NCI-H2227 (cell line): ENCODE results near the gene MMUT.
"Not testable (repeated sequence)": the region's sequence is repeated elsewhere in the genome, so short reads cannot be mapped to it uniquely, and the experiment has no call there.

Source experiments
- DNase-seq: peaks from one replicate; lab custom pipeline; 2025; ENCODE audit not compliant: unreplicated experiment; lab: John Stamatoyannopoulos, UW

Gene MMUT

DNA sequence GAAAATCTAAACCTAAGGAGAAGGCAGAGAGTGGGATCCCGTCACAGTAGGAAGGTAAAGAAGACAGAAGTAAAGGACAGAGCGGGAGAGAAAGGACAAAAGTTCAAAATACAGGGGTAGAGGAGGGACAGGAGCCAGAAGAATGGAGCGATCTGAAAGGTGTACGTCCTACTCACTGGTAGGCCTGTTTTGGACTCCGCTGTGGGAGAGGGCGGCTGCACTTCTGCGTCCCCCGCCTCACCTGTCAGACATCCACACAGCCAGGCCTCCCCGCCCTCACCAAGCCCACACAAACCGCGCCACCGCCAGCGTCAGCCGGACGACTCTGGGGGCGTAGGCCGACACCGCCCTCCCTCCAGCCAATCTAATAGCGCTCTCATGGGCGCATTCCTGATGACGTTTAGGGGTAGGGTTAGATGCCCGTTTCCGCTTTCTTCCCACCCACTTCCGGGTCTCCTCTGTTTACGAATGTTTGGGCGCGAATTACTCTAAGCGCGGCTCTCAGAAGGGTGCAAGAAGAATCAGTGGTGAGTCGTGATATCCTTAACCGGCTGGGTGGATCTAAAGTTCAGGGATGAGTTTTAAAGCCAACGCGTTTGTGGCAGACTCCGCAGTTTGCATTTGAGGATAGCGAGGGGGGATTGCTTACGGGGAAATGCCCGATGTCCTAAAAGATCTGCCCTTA, at the start of gene MMUT, which contains the start of gene CENPQ:
Gene MMUT, minus strand, starts transcription at position 327 of the 685 bp plus-strand sequence. CDS start 3,787 bp downstream, outside the sequence.
Gene CENPQ, plus strand, starts transcription at position 444 of the 685 bp plus-strand sequence. CDS start 6,807 bp downstream, outside the sequence.
- DNase-seq: peak; percentile 92

DNA sequence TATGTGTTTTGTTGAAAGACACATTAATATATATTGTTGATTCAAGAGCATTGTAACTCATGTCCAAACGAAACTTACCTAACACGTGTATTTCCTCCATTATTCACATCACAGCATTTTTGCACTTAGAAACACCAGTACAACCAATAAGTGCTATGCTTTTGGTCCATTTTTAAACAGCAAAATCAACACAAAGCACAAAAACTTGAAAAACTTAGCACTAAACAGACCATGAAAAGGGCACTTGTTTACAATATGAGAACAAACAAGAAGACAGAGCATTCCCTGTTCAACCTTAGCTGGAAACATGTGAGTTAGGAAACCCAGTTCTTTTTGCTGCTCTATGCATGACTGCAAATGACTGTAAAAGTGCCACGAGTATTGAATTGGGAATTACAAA, 46.3 kb upstream of the MMUT start:
- DNase-seq: no peak

DNA sequence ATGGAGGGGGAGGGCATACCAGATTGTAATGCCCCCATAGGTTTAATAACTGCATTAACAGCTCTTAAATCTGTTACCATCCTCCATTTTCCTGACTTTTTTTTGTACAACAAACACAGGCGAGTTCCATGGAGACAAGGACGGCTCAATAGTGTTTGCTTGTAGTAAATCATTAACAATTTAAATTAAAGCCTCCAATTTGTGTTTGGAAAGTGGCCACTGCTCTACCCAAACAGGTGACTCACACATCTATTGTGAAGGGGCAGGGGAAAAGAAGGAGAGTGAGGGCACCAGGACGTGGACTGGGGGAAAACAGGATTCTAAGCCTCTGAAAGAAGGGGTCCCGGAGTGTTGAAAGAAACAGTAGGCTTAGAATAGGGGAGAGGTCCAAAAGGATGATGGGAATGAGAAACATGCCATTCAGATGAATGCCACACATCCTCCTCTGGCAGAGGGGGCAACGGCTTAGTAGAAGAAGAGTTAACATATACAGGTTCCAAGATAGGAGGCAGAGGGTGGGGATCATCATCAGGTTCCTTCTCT, 43.6 kb upstream of the MMUT start:
- DNase-seq: no peak

DNA sequence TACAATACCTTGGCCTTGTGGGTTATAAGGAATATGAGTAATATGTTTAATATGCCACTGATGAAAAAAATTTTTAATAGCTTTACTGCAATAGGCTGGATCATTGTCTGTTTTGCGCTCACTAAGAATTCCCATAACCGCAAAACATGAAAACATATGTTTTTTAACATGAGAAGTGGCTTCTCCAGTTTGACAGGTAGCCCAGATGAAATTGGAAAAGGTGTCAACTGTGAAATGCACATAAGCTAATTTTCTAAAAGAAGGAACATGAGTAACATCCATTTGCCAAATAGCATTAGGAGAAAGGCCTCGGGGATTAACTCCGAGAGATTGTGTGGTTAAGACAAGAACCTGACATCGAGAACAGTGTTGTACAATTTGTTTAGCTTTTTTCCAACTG, 41.6 kb upstream of the MMUT start:
- no peak for DNase-seq

DNA sequence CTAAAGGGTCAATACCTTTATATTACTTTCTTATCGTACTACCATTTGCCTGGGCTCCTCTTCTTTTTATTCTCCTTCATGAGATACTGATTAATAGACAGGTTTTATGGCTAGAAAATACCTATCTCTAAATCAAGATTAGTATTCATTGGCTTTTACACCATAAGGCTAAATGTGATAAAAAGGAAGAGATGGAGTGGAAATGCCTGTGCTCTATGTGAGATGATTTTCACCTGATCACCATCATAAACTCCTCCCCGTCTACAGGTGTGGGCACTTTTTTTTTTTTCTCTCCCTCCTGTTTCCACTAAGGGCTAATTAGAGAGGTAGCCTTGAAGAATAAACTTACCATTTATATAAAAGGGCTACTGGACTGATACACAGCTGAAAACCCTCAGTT, 36.6 kb upstream of the MMUT start, which contains the start of gene GLYATL3:
Gene GLYATL3, plus strand, starts transcription at position 301 of the 400 bp plus-strand sequence. CDS start 12,068 bp downstream, outside the sequence.
- no peak for DNase-seq

DNA sequence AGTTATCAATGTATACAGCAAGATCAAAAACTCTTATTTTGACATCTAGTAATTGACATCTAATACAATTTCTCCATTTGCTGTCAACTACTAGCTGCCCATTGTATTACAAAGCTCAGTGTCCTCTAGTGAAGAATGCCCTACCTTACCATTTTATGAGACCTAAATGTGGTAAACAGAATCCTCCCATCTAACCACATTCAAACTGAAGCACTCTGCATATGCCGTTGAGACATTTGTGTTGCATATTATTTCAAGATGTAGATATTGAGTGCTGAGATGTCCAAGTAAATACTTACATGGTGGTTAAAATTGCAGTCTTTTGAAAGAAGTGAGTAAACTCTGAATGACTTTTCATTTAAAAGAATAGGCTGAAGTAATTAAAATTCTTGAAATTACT, 36.1 kb upstream of the MMUT start:
- DNase-seq: no peak

DNA sequence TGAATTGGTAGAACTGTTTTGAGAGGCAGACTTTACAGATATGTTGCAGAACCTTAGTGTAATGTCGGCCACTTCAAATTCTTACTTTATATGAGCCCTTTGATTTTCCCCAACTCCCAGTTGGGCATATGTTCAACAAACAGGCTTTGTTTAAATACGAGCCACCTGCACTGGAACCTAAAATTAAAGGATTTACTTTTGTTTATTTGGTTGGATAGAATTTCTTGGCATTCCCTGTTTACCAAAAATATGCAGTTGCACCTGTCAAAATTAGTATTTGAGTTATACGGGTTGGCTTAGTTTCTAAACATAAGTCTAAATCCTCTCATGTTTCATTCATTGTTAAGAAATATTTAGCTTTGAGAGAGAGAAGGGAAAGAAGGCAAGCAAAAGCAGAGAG, 34.3 kb upstream of the MMUT start:
- DNase-seq: no peak

DNA sequence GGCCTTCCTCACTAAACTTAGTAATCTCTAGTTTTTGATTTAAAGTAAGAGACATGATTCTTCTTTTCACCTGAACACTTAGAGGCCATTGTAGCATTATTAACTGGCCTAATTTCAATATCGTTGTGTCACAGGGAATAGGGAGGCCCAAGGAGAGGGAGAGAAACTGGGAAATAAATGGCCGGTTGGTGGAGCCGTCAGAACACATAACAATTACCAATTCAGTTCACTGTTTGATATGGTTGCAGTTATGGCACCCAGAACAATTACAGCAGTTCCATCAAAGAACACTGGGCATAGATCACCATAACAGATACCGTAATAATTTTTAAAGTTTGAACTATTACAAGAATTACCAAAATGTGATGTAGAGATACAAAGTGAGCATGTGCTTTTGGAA, 27.6 kb upstream of the MMUT start:
- no peak for DNase-seq

DNA sequence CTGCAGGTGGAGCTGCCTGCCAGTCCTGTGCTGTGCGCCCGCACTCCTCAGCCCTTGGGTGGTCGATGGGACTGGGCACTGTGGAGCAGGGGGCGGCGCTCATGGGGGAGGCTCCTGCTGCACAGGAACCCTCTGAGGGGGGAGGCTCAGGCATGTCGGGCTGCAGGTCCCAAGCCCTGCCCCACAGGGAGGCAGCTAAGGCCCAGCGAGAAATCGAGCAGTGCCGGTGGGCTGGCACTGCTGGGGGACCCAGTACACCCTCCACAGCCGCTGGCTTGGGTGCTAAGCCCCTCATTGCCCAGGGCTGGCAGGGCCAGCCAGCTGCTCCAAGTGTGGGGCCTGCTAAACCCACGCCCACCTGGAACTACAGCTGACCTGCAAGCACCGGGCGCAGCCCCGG, 20.3 kb upstream of the MMUT start:
- not testable (repeated sequence) for DNase-seq

DNA sequence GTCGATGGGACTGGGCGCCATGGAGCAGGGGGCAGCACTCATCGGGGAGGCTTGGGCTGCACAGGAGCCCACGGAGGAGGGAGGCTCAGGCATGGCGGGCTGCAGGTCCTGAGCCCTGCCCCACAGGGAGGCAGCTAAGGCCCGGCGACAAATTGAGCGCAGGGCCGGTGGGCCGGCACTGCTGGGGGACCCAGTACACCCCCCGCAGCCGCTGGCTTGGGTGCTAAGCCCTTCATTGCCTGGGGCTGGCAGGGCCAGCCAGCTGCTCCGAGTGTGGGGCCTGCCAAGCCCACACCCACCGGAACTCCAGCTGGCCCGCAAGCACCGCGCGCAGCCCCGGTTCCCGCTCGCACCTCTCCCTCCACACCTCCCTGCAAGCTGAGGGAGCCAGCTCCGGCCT, 18.8 kb upstream of the MMUT start:
- DNase-seq: not testable (repeated sequence)

DNA sequence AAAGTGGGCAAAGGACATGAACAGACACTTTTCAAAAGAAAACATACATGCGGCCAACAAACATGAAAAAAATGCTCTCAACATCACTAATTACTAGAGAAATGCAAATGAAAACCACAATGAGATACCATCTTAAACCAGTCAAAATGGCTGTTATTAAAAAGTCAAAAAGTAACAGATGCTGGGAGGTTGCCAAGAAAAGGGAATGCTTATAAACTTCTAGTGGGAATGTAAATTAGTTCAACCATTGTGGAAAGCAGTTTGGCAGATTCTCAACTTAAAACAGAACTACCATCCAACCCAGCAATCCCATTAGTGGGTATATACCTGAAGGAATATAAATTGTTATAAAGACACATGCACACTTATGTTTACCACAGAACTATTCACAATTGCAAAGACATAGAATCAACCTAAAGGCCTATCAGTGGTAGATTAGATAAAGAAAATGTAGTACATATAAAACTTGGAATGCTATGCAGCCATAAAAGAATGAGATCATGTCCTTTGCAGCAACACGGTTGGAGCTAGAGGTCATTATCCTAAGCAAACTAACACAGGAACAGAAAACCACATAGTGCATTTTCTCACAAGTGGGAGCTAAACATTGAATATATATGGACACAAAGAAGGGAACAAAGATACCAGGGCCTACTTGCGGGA, 16.4 kb upstream of the MMUT start:
- no peak for DNase-seq

DNA sequence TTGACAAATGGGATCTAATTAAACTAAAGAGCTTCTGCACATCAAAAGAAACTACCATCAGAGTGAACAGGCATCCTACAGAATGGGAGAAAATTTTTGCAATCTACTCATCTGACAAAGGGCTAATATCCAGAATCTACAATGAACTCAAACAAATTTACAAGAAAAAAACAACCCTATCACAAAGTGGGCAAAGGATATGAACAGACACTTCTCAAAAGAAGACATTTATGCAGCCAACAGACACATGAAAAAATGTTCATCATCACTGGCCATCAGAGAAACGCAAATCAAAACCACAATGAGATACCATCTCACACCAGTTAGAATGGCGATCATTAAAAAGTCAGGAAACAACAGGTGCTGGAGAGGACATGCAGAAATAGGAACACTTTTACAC, 13.5 kb upstream of the MMUT start:
- DNase-seq: not testable (repeated sequence)

DNA sequence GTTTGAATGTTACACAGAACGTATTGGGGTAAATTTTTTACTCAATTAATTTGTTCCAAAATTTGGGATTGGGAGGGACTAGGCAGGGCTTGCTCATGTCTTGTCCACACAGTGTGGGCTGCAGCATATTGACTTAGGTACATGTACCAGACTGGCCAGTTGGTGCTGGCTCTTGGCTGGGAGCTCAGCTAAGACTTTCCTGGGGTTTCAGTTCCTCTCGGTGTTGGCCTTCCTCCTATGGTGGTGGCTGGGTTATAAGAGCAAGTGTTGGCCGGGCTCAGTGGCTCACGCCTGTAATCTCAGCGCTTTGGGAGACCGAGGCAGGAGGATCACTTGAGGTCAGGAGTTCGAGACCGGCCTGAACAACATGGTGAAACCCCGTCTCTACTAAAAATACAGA, 5.0 kb upstream of the MMUT start:
- no peak for DNase-seq

DNA sequence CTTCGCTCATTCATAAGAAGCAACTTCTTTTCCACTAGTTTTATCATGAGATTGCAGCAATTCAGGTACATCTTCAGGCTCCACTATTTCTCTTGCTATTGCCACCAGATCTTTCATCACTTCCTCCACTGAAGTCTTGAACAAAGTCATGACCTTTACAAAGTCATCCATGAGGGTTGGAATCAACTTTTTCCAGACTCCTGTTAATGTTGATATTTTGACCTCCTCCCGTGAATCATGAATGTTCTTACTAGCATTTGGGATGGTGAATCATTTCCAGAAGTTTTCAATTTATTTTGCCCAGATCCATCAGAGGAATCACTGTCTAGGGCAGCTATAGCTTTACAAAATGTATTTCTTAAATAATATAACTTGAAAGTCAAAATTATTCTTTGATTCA, 1.6 kb upstream of the MMUT start:
- no peak for DNase-seq

DNA sequence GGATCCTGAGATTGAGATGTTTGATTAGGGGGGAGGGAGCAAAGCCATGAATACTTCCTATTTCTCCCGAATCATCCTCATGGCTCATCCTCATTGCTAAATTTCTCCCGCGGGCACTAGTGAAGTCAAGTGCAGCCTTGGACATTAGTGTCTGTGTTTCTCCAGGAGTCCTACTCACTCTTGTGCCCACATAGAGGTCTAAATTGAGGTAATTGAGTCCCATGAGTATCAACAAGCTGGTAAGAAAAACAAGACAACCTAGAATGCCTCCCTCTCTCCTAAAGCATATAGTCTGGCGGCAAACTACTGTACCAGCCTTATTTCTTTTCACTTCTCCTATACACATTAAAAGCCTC, 537 bp upstream of the MMUT start:
- no peak for DNase-seq

DNA sequence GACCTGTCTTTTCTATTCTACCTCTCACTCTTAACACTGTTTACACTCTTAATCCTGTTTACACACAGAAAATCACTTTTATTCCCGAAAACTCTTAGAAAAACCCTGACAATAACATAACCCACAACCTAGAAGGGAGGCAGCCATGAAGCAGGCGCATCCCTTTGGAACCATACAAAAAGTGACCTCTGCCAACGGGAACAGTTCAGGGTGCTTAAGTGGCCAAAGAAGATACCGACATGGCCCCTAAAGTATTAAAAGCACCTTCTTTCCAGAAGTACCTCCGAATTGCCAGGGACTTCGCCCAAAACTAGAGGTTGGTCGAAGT, 490 bp downstream of the MMUT start:
- no peak for DNase-seq

DNA sequence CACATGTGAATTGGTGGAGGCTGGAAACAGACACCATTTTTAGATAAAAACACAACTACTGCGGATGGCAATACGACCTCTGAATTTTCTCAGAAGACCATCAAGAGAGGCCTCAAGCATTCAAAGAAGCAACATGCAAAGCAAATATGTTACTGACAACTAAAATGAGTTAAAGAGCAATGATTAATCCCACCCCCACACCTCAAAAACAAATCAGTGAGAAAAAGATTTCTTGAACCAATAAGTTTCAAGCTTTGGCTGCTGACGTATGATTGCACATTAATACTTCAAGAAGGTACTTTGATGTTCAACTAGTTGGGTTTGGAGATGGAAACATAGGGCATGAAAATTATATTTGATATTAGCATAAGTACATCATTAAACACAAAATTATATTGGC, 982 bp downstream of the MMUT start:
- peak; percentile 10 for DNase-seq

DNA sequence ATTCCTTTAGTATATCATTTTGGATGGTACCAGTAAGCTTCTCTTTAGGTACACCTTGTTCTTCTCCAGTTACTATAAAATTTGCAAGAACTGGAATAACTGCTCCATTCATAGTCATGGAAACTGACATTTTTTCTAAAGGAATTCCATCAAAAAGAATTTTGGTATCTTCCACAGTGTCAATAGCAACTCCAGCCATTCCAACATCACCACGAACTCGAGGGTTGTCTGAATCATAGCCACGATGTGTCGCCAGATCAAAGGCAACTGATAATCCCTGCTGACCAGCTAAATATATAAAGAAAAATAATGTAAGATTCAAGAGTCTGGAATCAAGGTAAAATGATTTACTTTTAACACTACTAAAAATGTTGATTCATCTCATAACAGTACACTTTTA, 5.3 kb downstream of the MMUT start:
- DNase-seq: no peak

DNA sequence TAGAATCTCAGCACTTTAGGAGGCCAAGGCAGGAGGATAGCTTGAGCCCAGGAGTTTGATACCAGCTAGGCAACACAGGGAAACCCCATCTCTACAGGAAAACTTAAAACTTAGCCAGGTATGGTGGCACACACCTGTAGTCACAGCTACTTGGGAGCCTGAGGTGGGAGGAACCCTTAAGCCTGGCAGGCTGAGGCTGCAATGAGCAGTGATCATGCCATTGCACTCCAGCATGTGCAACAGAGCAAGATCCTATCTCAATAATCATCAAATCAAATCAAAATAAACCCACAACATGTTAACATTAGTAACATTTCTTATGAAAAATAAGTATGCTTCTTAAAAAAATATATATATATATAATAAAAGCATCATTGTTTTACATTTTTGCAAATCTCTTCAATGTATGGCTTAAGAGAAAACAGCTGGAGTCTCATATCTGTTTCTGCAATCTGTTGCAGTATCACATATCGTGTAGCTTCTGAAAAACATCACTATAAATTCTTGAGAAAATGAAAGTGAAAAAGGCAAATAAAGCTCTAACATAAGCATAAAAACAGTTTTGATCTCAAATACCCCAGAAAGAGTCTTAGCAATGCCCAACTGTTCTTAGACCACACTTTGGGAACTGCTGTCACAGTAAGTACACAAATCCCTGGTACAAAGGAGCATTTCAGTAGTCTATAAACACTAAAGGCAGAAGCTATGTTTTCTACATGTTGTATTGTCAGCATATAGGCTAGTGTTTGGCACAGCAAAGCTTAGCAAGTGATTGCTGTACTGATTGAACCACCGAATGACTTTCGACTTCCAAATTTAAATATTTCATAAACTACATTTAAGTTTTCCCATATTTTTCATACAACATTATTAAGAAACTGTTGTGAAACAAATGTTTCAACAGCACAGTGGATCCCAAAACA, 8.0 kb downstream of the MMUT start:
- DNase-seq: no peak

DNA sequence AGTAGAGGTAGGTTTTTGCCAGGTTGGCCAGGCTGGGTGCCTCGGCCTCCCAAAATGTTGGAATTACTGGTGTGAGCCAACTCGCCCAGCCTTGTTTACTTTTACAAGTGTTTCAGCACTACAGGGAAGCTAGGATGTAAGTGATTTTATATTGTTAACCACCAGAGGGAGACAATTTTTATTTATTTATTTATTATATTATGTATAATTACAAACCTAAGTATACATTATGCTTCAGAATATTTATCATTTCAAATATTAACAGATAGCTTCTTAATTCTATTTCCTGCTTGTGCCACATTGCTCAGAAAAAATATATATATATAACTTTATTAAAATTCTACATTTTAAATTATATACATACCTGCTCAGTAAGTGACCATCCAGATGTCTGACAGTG, 9.8 kb downstream of the MMUT start:
- DNase-seq: peak; percentile 1

DNA sequence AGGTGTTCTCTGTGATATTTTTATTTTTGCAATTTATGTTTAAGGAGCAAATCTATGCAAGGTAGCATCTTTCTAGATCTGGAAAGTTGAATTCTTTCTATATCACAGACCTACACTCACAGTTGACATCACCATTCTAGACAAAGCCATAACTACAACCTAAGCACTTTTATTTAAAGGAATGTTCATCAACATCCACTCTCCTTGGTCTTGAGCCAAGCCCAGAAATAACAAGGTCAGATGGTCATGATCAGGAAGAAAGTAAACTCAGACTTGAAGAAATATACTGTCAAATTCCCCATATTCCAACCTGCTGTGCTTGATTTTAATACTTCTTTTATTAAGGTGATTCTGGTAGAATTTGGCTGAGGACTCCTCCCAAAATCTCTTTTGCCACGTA, 32.2 kb downstream of the MMUT start:
- DNase-seq: no peak

DNA sequence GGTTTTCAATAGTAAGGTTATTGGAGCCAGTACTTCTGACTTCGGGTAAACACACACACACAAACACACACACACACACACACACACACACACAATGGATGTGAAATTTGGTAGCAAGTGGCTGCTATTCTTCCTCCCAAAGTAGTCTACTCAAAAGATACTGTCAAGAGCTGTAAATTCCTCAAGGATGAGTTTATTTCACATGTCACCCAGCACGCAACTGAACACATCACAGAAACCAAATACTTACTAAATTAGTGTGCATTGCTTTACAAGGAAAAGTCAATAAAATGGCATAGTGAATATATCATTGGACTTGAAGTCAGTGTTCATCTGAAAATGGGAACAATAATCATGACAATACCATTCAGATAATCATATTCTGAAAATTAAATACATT, 32.9 kb downstream of the MMUT start:
- DNase-seq: no peak
